HepG2 (cell line): Measurements from ENCODE around the gene CASKIN1. TPM values are rescaled to one million over a fixed set of nuclear protein-coding genes. Genes with fewer than 3 reads are reported as not detected.

Experiments
- EHMT2 ChIP-seq: fragments of 200-600 bp; sonication (generic); IDR thresholded peaks from 2 replicates; pipeline ENCODE4 v1.7.0; 2017; ENCODE audit warnings: antibody characterized with exemption, low read depth, low read length, borderline replicate concordance
- HOXA3 ChIP-seq: sonication (generic); formaldehyde crosslinking; IDR thresholded peaks from 2 replicates; pipeline ENCODE4 v1.5.0; 2020; ENCODE audit warnings: missing genetic modification reagents
- MZF1 ChIP-seq: sonication (generic); formaldehyde crosslinking; IDR thresholded peaks from 2 replicates; pipeline ENCODE4 v1.8.1; 2023; ENCODE audit warnings: mild to moderate bottlenecking, missing genetic modification reagents, borderline replicate concordance
- NR2F1 ChIP-seq, 2 experiments: fragments of 450-650 bp in 1 of 2; formaldehyde crosslinking in 1 of 2; IDR thresholded peaks; 2 replicates each; pipeline versions ENCODE4 v1.5.0 to v1.6.1; 2016 to 2020; ENCODE audit warnings: mild to moderate bottlenecking in 1 of 2, missing compliant biosample characterization in 1 of 2, missing genetic modification reagents in 1 of 2, moderate library complexity in 1 of 2
- YEATS4 ChIP-seq: sonication (generic); formaldehyde crosslinking; IDR thresholded peaks from 2 replicates; pipeline ENCODE4 v1.4.0; 2020; ENCODE audit warnings: missing genetic modification reagents, borderline replicate concordance
- ZEB1 ChIP-seq: IDR thresholded peaks from 2 replicates; pipeline ENCODE4 v1.6.1; 2012; ENCODE audit warnings: mild to moderate bottlenecking, low read depth, inconsistent platforms; ENCODE audit not compliant: insufficient replicate concordance
- ZNF329 ChIP-seq: sonication (generic); formaldehyde crosslinking; IDR thresholded peaks from 2 replicates; pipeline ENCODE4 v1.9.0; 2021; ENCODE audit warnings: low read depth, mild to moderate bottlenecking, missing genetic modification reagents
- ZNF558 ChIP-seq: sonication (generic); formaldehyde crosslinking; IDR thresholded peaks from 2 replicates; pipeline ENCODE4 v1.9.0; 2022; ENCODE audit warnings: mild to moderate bottlenecking, missing genetic modification reagents, borderline replicate concordance
- polyA plus RNA-seq, 8 experiments: library from polyadenylated mRNA; depleted of rRNA in 3 of 8; stranded (reverse) in 7 of 8; unstranded in 1 of 8; fragments of >200 nt; fragmentation: Illumina TruSeq in 4 of 8; extraction: Trizol in 4 of 8; gene quantifications; 2 replicates each; pipeline versions ENCODE4 v1.2.1 to v1.2.3, GENCODE V29; 2011 to 2016; ENCODE audit warnings: low read depth in 4 of 8, missing spikeins in 1 of 8, mixed read lengths in 1 of 8; ENCODE audit not compliant: insufficient read depth in 1 of 8
- total RNA-seq, 5 experiments: library from RNA; depleted of rRNA; stranded (reverse); fragments of >200 nt; fragmentation: Illumina TruSeq; extraction: Trizol; gene quantifications; 2 replicates each; pipeline ENCODE4 v1.2.3, GENCODE V29; 2016; ENCODE audit warnings: low read depth in 1 of 5
- TF ChIP-seq, protein P1 (sequence below): sonication (generic); formaldehyde crosslinking; IDR thresholded peaks from one replicate; pipeline ENCODE4 v1.5.1; 2020; ENCODE audit warnings: mild to moderate bottlenecking, missing genetic modification reagents; ENCODE audit errors: not compliant biosample characterization
- TF ChIP-seq, protein P2 (sequence below): sonication (generic); formaldehyde crosslinking; IDR thresholded peaks from 2 replicates; pipeline ENCODE4 v1.5.0; 2020; ENCODE audit warnings: missing genetic modification reagents, mild to moderate bottlenecking, borderline replicate concordance
- TF ChIP-seq, protein P3 (sequence below): sonication (generic); formaldehyde crosslinking; IDR thresholded peaks from 2 replicates; pipeline ENCODE4 v1.8.0; 2022; ENCODE audit warnings: missing genetic modification reagents, low read depth, mild to moderate bottlenecking, borderline replicate concordance
- TF ChIP-seq, protein P4 (sequence below): sonication (generic); formaldehyde crosslinking; conservative IDR thresholded peaks from 2 replicates; pipeline ENCODE4 v1.4.0; 2020; ENCODE audit warnings: missing genetic modification reagents
- TF ChIP-seq, protein P5 (sequence below): sonication (generic); formaldehyde crosslinking; IDR thresholded peaks from 2 replicates; pipeline ENCODE4 v1.8.1; 2022; ENCODE audit warnings: low read depth, mild to moderate bottlenecking, missing genetic modification reagents

The CASKIN1 gene
- total and polyA plus RNA-seq, 2 of the 13 experiments (the other 11 are each of a cell fraction or from before 2014, with no cell fraction given): 1.2 to 2.2 TPM

DNA sequence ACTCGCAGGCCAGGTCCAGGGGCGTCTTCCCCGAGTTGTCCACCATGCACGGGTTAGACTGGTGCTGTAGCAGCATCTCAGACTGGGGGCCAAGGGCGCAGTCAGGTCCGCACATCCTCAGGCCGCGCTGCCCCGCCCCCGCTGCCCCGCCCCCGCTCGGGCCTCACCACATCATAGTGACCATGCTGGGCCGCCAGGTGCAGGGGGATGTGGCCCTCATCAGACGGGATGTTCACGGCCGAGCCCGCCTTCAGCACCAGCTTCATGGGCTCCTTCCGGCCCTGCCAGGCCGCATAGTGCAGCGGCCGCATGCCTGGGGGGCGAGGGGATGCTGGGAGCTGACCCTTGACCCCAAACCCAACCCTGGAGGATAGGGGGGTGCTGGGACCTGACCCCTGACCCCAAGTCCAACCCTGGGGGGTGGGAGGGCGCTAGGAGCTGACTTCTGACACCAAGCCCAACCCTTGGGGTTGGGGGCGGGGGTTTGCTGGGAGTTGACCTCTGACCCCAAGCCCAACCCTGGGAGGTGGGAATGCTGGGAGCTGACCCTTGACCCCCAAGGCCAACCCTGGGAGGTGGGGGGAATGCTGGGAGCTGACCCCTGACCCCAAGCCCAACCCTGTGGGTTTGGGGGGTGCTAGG, 7.0 kb downstream of the CASKIN1 start (continued):
- TF ChIP-seq, protein P1, sequence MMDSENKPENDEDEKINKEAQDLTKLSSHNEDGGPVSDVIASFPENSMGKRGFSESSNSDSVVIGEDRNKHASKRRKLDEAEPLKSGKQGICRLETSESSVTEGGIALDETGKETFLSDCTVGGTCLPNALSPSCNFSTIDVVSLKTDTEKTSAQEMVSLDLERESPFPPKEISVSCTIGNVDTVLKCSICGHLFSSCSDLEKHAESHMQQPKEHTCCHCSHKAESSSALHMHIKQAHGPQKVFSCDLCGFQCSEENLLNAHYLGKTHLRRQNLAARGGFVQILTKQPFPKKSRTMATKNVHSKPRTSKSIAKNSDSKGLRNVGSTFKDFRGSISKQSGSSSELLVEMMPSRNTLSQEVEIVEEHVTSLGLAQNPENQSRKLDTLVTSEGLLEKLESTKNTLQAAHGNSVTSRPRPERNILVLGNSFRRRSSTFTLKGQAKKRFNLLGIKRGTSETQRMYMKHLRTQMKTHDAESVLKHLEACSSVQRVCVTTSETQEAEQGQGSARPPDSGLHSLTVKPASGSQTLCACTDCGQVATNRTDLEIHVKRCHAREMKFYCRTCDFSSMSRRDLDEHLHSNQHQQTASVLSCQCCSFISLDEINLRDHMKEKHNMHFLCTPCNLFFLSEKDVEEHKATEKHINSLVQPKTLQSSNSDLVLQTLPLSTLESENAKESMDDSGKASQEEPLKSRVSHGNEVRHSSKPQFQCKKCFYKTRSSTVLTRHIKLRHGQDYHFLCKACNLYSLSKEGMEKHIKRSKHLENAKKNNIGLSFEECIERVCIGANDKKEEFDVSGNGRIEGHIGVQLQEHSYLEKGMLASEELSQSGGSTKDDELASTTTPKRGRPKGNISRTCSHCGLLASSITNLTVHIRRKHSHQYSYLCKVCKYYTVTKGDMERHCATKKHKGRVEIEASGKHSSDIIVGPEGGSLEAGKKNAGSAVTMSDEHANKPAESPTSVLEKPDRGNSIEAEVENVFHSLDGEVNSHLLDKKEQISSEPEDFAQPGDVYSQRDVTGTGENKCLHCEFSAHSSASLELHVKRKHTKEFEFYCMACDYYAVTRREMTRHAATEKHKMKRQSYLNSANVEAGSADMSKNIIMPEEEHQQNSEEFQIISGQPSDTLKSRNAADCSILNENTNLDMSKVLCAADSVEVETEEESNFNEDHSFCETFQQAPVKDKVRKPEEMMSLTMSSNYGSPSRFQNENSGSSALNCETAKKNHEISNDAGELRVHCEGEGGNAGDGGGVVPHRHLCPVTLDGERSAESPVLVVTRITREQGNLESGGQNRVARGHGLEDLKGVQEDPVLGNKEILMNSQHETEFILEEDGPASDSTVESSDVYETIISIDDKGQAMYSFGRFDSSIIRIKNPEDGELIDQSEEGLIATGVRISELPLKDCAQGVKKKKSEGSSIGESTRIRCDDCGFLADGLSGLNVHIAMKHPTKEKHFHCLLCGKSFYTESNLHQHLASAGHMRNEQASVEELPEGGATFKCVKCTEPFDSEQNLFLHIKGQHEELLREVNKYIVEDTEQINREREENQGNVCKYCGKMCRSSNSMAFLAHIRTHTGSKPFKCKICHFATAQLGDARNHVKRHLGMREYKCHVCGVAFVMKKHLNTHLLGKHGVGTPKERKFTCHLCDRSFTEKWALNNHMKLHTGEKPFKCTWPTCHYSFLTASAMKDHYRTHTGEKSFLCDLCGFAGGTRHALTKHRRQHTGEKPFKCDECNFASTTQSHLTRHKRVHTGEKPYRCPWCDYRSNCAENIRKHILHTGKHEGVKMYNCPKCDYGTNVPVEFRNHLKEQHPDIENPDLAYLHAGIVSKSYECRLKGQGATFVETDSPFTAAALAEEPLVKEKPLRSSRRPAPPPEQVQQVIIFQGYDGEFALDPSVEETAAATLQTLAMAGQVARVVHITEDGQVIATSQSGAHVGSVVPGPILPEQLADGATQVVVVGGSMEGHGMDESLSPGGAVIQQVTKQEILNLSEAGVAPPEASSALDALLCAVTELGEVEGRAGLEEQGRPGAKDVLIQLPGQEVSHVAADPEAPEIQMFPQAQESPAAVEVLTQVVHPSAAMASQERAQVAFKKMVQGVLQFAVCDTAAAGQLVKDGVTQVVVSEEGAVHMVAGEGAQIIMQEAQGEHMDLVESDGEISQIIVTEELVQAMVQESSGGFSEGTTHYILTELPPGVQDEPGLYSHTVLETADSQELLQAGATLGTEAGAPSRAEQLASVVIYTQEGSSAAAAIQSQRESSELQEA: no peak
- TF ChIP-seq NR2F1 (CRISPR knock-in tag; IDR thresholded peaks at IDR 0.05) (peak; percentile 53 to 80; a peak in 3 of 4 replicates), MZF1 (CRISPR knock-in tag) (no peak), HOXA3 (CRISPR knock-in tag) (0 out of 2 replicates have a peak, but pooled peaks have one; percentile 39), YEATS4 (CRISPR knock-in tag) (peak; percentile 23; the same call in 1 of the 2 replicates), EHMT2 (no peak), ZEB1 (peak; percentile 7), ZNF558 (CRISPR knock-in tag) (no peak), ZNF329 (no peak)
- TF ChIP-seq, protein P2, sequence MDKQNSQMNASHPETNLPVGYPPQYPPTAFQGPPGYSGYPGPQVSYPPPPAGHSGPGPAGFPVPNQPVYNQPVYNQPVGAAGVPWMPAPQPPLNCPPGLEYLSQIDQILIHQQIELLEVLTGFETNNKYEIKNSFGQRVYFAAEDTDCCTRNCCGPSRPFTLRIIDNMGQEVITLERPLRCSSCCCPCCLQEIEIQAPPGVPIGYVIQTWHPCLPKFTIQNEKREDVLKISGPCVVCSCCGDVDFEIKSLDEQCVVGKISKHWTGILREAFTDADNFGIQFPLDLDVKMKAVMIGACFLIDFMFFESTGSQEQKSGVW (CRISPR knock-in tag): no peak
- TF ChIP-seq, protein P3, sequence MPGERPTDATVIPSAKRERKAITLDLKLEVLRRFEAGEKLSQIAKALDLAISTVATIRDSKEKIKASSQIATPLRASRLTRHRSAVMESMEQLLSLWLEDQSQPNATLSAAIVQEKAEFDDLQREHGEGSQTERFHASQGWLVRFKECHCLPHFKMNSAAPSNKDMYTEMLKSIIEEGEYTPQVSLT (CRISPR knock-in tag): no peak
- TF ChIP-seq, protein P4, sequence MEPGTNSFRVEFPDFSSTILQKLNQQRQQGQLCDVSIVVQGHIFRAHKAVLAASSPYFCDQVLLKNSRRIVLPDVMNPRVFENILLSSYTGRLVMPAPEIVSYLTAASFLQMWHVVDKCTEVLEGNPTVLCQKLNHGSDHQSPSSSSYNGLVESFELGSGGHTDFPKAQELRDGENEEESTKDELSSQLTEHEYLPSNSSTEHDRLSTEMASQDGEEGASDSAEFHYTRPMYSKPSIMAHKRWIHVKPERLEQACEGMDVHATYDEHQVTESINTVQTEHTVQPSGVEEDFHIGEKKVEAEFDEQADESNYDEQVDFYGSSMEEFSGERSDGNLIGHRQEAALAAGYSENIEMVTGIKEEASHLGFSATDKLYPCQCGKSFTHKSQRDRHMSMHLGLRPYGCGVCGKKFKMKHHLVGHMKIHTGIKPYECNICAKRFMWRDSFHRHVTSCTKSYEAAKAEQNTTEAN (CRISPR knock-in tag): no peak
- TF ChIP-seq, protein P5, sequence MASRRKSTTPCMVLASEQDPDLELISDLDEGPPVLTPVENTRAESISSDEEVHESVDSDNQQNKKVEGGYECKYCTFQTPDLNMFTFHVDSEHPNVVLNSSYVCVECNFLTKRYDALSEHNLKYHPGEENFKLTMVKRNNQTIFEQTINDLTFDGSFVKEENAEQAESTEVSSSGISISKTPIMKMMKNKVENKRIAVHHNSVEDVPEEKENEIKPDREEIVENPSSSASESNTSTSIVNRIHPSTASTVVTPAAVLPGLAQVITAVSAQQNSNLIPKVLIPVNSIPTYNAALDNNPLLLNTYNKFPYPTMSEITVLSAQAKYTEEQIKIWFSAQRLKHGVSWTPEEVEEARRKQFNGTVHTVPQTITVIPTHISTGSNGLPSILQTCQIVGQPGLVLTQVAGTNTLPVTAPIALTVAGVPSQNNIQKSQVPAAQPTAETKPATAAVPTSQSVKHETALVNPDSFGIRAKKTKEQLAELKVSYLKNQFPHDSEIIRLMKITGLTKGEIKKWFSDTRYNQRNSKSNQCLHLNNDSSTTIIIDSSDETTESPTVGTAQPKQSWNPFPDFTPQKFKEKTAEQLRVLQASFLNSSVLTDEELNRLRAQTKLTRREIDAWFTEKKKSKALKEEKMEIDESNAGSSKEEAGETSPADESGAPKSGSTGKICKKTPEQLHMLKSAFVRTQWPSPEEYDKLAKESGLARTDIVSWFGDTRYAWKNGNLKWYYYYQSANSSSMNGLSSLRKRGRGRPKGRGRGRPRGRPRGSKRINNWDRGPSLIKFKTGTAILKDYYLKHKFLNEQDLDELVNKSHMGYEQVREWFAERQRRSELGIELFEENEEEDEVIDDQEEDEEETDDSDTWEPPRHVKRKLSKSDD (CRISPR knock-in tag): 0 out of 2 replicates have a peak, but pooled peaks have one; percentile 31
